Upper lobe of left lung (tissue), 6 donors: ENCODE data around the gene GRID1. TPM values are rescaled to one million over a fixed set of nuclear protein-coding genes. Genes with fewer than 3 reads are reported as not detected.

Experiments used
- ATAC-seq, 2 donors: fragments of 200-7000 bp; cut with Tn5 transposase; one replicate each; pipeline ENCODE4 v1.9.1; 2022; ENCODE audit warnings: mild to moderate bottlenecking in 2 of 2, moderate library complexity in 2 of 2; ENCODE audit not compliant: low FRiP score in 2 of 2
- DNase-seq, 2 donors: peaks; one replicate each; pipeline ENCODE4 v3.0.0-alpha.2; 2019 to 2020
- H3K27ac ChIP-seq, 4 donors: fragments of 200-600 bp; sonication (generic); one replicate each; pipeline ENCODE4 v1.5.1; 2016 to 2019
- H3K27me3 ChIP-seq, 4 donors: fragments of 200-600 bp; sonication (generic); one replicate each; pipeline ENCODE4 v1.5.1; 2017 to 2019
- H3K36me3 ChIP-seq, 4 donors: fragments of 200-600 bp; sonication (generic); one replicate each; pipeline ENCODE4 v1.5.1; 2016 to 2019
- H3K4me1 ChIP-seq, 4 donors: fragments of 200-600 bp; sonication (generic); one replicate each; pipeline ENCODE4 v1.5.1; 2018 to 2019
- H3K4me3 ChIP-seq, 4 donors: fragments of 200-600 bp; sonication (generic); one replicate each; pipeline ENCODE4 v1.5.1; 2017 to 2019; ENCODE audit warnings: mild to moderate bottlenecking in 2 of 4, moderate library complexity in 1 of 4
- H3K9me3 ChIP-seq, 4 donors: fragments of 200-600 bp; sonication (generic); one replicate each; pipeline ENCODE4 v1.5.1; 2018 to 2019
- CTCF ChIP-seq, 6 experiments: fragments of 450-650 bp in 4 of 6; fragments of 200-600 bp in 2 of 6; sonication (generic) in 2 of 6; IDR thresholded peaks; one replicate each; pipeline ENCODE4 v1.5.1; 2016 to 2019; ENCODE audit warnings: antibody characterized with exemption in 6 of 6
- EP300 ChIP-seq, 4 donors: sonication (generic); formaldehyde crosslinking; IDR thresholded peaks; one replicate each; pipeline ENCODE4 v1.5.1; 2017; ENCODE audit warnings: antibody characterized with exemption in 4 of 4, control low read depth in 2 of 4
- POLR2A ChIP-seq, 4 donors: fragments of 450-650 bp; IDR thresholded peaks; one replicate each; pipeline ENCODE4 v1.5.1; 2016 to 2017; ENCODE audit warnings: antibody characterized with exemption in 4 of 4, mild to moderate bottlenecking in 2 of 4
- POLR2AphosphoS5 ChIP-seq, 2 donors: sonication (generic); formaldehyde crosslinking; IDR thresholded peaks; one replicate each; pipeline ENCODE4 v1.5.1; 2017; ENCODE audit warnings: antibody characterized with exemption in 2 of 2
- WGBS, 2 donors: methylation state at CpG; one replicate each; pipeline ENCODE4 v1.1.5; 2017 to 2018; 5-methylcytosine and 5-hydroxymethylcytosine counted together
- total RNA-seq, 6 donors: library from RNA; depleted of rRNA in 4 of 6; stranded (reverse); fragments of >200 nt in 4 of 6; gene quantifications; one replicate each; pipeline versions ENCODE4 v1.1.0 to v1.2.1, GENCODE V29; 2016 to 2021
- donor health status: DM: no; HTN: no; CAD: no; lungs with moderate emphysema.
- donor health status: DM: no; HTN: yes; CAD: no; lungs with severe emphysema.

GRID1 gene
- total RNA-seq, 6 donors from 2014 or later, result 1.5 to 5.2 (median 3.2) TPM

DNA sequence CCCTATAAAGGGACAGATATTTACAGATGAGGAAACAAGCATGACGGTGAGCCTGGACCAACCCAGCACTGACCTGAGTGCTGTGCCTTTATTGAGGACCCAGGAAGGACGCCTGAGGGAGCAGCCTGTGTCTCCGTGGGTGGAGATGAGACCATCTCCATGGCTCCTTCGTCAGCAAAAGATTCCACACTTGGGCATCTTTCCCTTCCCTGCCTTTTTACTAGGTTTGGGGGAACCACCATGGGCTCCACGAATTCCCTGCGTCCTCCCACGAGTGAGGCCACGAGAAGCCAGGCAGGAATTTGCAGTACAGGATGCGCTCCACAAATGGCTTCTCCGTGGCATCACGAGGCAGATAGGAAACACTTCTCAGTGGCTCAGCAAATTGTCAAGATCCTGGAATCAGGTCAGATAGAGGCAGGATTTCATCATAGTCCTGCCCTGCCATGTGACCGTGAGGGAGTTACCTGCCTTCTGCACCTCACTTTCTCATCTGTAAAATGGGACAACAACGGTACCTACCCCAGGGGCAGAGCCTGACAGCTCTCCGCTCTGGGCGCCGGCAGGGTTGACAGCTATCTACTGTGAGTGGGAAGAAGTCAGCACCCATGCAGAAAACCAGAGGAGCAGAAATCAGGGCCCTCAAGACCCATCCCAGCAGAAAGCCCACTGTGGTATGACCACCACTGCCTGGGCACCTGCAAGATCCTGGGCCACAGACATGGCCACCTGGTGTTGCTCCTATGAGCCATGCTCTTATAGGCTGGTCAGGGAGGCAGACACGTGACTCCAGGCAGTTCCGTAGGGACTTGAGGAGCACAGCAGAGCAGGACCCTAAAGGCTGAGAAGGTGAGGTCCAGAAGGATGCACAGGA lies 80.1 kb downstream of the GRID1 start:
- Histone ChIP-seq H3K4me1 (no peaks in the 10 kb centered on the region), H3K27ac (no peak overlapping the region), H3K9me3 (no peaks in the 10 kb centered on the region), H3K4me3 (no peak overlapping the region), H3K36me3 (no peaks in the 10 kb centered on the region), H3K27me3 (no peaks in the 10 kb centered on the region)
- TF ChIP-seq POLR2A (IDR thresholded peaks at IDR 0.05) (no peak), CTCF (IDR thresholded peaks at IDR 0.05) (no peak), POLR2AphosphoS5 (IDR thresholded peaks at IDR 0.05) (no peak), EP300 (IDR thresholded peaks at IDR 0.05) (no peak)
- ATAC-seq (no peak), DNase-seq (no peak)
- WGBS, 2 donors, result 84 to 88% methylated on average over 17 to 18 of the region's 18 CpGs

- WGBS, 2 donors, result 80% methylated on average over 5 to 10 of the region's 10 CpGs
- Histone ChIP-seq H3K27ac (no peak overlapping the region), H3K9me3 (peaks cover 0 to 3% (median under 1%) of the 10 kb centered on the region in 4 donors), H3K4me1 (no peaks in the 10 kb centered on the region), H3K4me3 (no peak overlapping the region), H3K27me3 (no peaks in the 10 kb centered on the region), H3K36me3 (no peaks in the 10 kb centered on the region)
- DNase-seq (no peak), ATAC-seq (no peak)
- TF ChIP-seq POLR2A (IDR thresholded peaks at IDR 0.05) (no peak), CTCF (IDR thresholded peaks at IDR 0.05) (no peak)
Measured at GRCh38 chr10:86285136-86285790, 81.3 kb downstream of the GRID1 start.

- ATAC-seq, result no peak
- Histone ChIP-seq H3K27me3 (no peaks in the 10 kb centered on the region), H3K4me1 (no peaks in the 10 kb centered on the region), H3K36me3 (no peaks in the 10 kb centered on the region), H3K4me3 (no peak overlapping the region), H3K27ac (no peak overlapping the region), H3K9me3 (peaks cover 0 to 10% (median 6%) of the 10 kb centered on the region in 4 donors)
- TF ChIP-seq CTCF (IDR thresholded peaks at IDR 0.05), result no peak
- TF ChIP-seq EP300 (IDR thresholded peaks at IDR 0.05), result no peak
- TF ChIP-seq POLR2A (IDR thresholded peaks at IDR 0.05), result no peak
- TF ChIP-seq POLR2AphosphoS5 (IDR thresholded peaks at IDR 0.05), result no peak
- 56 to 74% methylated on average over 6 to 11 of the region's 11 CpGs for WGBS, 2 donors
- DNase-seq, result no peak
Measured at GRCh38 chr10:86284355-86285105, 82.1 kb downstream of the GRID1 start.

- no peak overlapping the region for H3K4me3 ChIP-seq
- H3K4me1 ChIP-seq, result no peaks in the 10 kb centered on the region
- H3K36me3 ChIP-seq, result no peaks in the 10 kb centered on the region
- H3K27me3 ChIP-seq, result no peaks in the 10 kb centered on the region
- 63 to 67% methylated on average over 1 of the region's 1 CpG for WGBS, 2 donors
- peaks cover 0 to 10% (median 8%) of the 10 kb centered on the region in 4 donors for H3K9me3 ChIP-seq
- DNase-seq (no peak), ATAC-seq (no peak)
- no peak overlapping the region for H3K27ac ChIP-seq
- no peak for TF ChIP-seq CTCF (IDR thresholded peaks at IDR 0.05)
- TF ChIP-seq POLR2AphosphoS5 (IDR thresholded peaks at IDR 0.05), result no peak
- no peak for TF ChIP-seq POLR2A (IDR thresholded peaks at IDR 0.05)
- TF ChIP-seq EP300 (IDR thresholded peaks at IDR 0.05), result no peak
Measured at GRCh38 chr10:86283466-86284287, 82.9 kb downstream of the GRID1 start.
